Left ventricle myocardium inferior (tissue), 1 donor: ENCODE data around the gene EOMES. TPM values are rescaled to one million over a fixed set of nuclear protein-coding genes. Genes with fewer than 3 reads are reported as not detected.

Experiments
- DNase-seq: peaks from one replicate; pipeline ENCODE4 v3.0.0-alpha.2; 2020
- H3K27ac ChIP-seq: fragments of 200-600 bp; replicated peaks from 2 replicates; pipeline ENCODE4 v1.8.0; 2021
- H3K27me3 ChIP-seq: fragments of 200-600 bp; 2 replicates; pipeline ENCODE4 v1.8.0; 2021; ENCODE audit warnings: low read depth
- H3K36me3 ChIP-seq: fragments of 200-600 bp; 2 replicates; pipeline ENCODE4 v1.8.0; 2021
- H3K4me1 ChIP-seq: fragments of 200-600 bp; 2 replicates; pipeline ENCODE4 v1.8.0; 2021
- H3K4me3 ChIP-seq: fragments of 200-600 bp; 2 replicates; pipeline ENCODE4 v1.8.0; 2021; ENCODE audit warnings: mild to moderate bottlenecking, moderate library complexity
- H3K9me3 ChIP-seq: fragments of 200-600 bp; replicated peaks from 2 replicates; pipeline ENCODE4 v1.8.0; 2021
- intact Hi-C: fragments of 100-400 bp; cut with micrococcal nuclease; formaldehyde crosslinking; loops from one replicate; pipeline ENCODE4 v1.11.0; 2022
- total RNA-seq: library from RNA; stranded (reverse); fragmentation: NEBNext Ultra II Directional; extraction: Animal tissue kit (Norgen Biotek cat#: 25700); gene quantifications from one replicate; pipeline ENCODE4 v1.2.1, GENCODE V29; 2021
- TF ChIP-seq, protein P1 (sequence below): fragments of 200-600 bp; IDR thresholded peaks from 2 replicates; pipeline ENCODE4 v1.8.0; 2021; ENCODE audit warnings: antibody characterized with exemption, mild to moderate bottlenecking, borderline replicate concordance
- donor health status: DM: no; HTN: yes; CAD: no; lungs with severe emphysema.

Gene EOMES
- total RNA-seq, 1 donor from 2014 or later, result 0.14 TPM

DNA sequence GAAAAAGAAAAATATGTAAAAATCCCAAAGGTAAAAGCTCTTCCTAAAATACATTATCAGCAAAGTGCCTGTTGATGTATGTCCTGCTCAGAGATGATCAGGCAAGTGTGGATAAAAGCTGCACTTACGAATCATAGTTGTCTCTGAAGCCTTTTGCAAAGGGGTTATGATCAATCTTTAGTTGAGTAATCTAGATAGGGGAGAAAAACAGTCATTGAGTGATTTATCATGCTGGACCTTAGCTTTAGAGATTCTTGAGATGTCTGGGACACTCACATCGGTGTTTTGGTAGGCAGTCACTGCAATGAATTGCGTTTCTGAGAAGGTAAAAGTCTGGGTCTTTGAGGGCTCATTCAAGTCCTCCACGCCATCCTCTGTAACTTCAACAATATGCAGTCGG, 3.7 kb downstream of the EOMES start:
- no peak overlapping the region for H3K4me3 ChIP-seq
- TF ChIP-seq, protein P1, sequence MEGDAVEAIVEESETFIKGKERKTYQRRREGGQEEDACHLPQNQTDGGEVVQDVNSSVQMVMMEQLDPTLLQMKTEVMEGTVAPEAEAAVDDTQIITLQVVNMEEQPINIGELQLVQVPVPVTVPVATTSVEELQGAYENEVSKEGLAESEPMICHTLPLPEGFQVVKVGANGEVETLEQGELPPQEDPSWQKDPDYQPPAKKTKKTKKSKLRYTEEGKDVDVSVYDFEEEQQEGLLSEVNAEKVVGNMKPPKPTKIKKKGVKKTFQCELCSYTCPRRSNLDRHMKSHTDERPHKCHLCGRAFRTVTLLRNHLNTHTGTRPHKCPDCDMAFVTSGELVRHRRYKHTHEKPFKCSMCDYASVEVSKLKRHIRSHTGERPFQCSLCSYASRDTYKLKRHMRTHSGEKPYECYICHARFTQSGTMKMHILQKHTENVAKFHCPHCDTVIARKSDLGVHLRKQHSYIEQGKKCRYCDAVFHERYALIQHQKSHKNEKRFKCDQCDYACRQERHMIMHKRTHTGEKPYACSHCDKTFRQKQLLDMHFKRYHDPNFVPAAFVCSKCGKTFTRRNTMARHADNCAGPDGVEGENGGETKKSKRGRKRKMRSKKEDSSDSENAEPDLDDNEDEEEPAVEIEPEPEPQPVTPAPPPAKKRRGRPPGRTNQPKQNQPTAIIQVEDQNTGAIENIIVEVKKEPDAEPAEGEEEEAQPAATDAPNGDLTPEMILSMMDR, result no peak
- no peak for DNase-seq
- intact Hi-C loops, result no loop called here
- no peaks in the 10 kb centered on the region for H3K9me3 ChIP-seq
- H3K4me1 ChIP-seq, result peaks cover 48% of the 10 kb centered on the region
- H3K27me3 ChIP-seq, result peaks cover 100% of the 10 kb centered on the region
- no peak overlapping the region for H3K27ac ChIP-seq
- no peaks in the 10 kb centered on the region for H3K36me3 ChIP-seq

- H3K9me3 ChIP-seq, result no peaks in the 10 kb centered on the region
- TF ChIP-seq, protein P1, result no peak
- H3K36me3 ChIP-seq, result no peaks in the 10 kb centered on the region
- DNase-seq, result no peak
- peaks cover 100% of the 10 kb centered on the region for H3K27me3 ChIP-seq
- intact Hi-C loops, result no loop called here
- no peak overlapping the region for H3K4me3 ChIP-seq
- H3K4me1 ChIP-seq, result peaks cover 48% of the 10 kb centered on the region
- no peak overlapping the region for H3K27ac ChIP-seq
Measured at GRCh38 chr3:27717200-27717852, 4.8 kb downstream of the EOMES start.

DNA sequence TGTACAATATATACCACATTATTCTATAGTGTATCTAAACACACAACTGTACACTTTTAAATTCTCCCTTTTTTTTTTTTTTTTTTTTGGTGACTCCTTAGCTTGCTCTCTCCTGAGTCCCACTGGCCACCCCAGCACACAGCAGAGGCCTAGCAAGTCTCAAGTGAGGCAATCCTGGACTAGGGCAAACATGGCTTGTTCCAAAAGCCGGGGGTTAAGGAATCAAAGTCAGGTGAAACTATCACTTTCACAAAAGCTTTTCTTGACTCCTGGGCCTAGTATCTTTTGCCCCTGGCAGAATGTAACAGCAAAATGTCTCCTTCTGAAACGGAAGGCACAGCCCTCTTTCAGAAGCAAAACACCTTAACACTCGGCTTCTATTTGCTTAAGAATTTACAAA, 5.8 kb downstream of the EOMES start:
- Histone ChIP-seq H3K27me3 (peaks cover 98% of the 10 kb centered on the region), H3K27ac (no peak overlapping the region), H3K4me1 (peaks cover 44% of the 10 kb centered on the region), H3K36me3 (no peaks in the 10 kb centered on the region), H3K9me3 (no peaks in the 10 kb centered on the region), H3K4me3 (no peak overlapping the region)
- no peak for DNase-seq
- TF ChIP-seq, protein P1, result no peak
- intact Hi-C loops, result no loop called here

DNA sequence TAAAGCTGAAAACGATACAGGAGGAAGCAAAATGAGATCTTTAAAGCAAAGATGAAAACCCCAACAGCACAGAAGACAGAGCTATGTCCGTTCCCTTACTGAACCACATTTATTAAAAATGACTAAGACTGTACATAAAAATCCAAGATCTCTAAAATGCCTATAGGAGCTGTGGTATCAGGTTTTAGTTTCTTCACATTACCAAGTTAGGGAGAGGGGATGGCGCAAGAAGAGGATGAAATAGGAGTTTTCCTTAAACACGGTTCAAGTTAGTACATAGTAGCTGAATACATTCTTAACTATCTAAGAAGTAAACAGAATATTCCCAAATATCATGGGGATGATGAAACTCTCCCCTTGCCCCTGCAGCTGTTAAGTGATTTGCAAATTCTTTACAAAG, 6.3 kb downstream of the EOMES start:
- Histone ChIP-seq H3K36me3 (no peaks in the 10 kb centered on the region), H3K27ac (no peak overlapping the region), H3K4me1 (peaks cover 40% of the 10 kb centered on the region), H3K4me3 (no peak overlapping the region), H3K27me3 (peaks cover 98% of the 10 kb centered on the region), H3K9me3 (no peaks in the 10 kb centered on the region)
- DNase-seq, result no peak
- TF ChIP-seq, protein P1, result no peak
- intact Hi-C loops, result no loop called here

GRCh38 chr3:27715454-27715806, 6.7 kb downstream of the EOMES start:
- H3K27me3 ChIP-seq, result peaks cover 98% of the 10 kb centered on the region
- no peak for DNase-seq
- TF ChIP-seq, protein P1, result no peak
- no peaks in the 10 kb centered on the region for H3K9me3 ChIP-seq
- H3K36me3 ChIP-seq, result no peaks in the 10 kb centered on the region
- H3K27ac ChIP-seq, result no peak overlapping the region
- intact Hi-C loops, result no loop called here
- H3K4me3 ChIP-seq, result peak overlapping the region; percentile 75
- H3K4me1 ChIP-seq, result peaks cover 37% of the 10 kb centered on the region
